ENCODE results near the gene DNAI2.

GRCh38 chr17:74332017-74332650, 58.1 kb downstream of the DNAI2 start:
- no peak for TF ChIP-seq EZH2 (IDR thresholded peaks at IDR 0.05)
- TF ChIP-seq POLR2AphosphoS5 (IDR thresholded peaks at IDR 0.05; ENCODE audit: borderline replicate concordance, low read depth, low read length) = no peak
